Pancreas (tissue), 10 donors: ENCODE results near the gene MACROD2. TPM values are rescaled to one million over a fixed set of nuclear protein-coding genes. Genes with fewer than 3 reads are reported as not detected.
A peak's percentile ranks its signal among the peaks of the same experiment; 100 is the strongest.

ENCODE experiments used
- ATAC-seq, 4 donors: fragments of 200-7000 bp; cut with Tn5 transposase; one replicate each; pipeline versions ENCODE4 v1.8.0 to v1.9.1; 2020; ENCODE audit warnings: mild to moderate bottlenecking in 4 of 4, moderate library complexity in 4 of 4
- DNase-seq, 6 donors: peaks; one replicate each; pipeline ENCODE4 v3.0.0-alpha.2; 2020
- FAIRE-seq: peaks from 2 replicates; lab custom pipeline; 2012; peaks lifted over from hg19 to GRCh38; lab: Jason Lieb, UNC
- H3K27ac ChIP-seq, 4 donors: fragments of 200-600 bp; sonication (generic); 1 replicate in 3 of 4; 2 replicates in 1 of 4; pipeline versions ENCODE4 v1.5.0 to v1.8.0; 2020
- H3K27me3 ChIP-seq, 4 donors: fragments of 200-600 bp; one replicate each; pipeline ENCODE4 v1.8.0; 2021
- H3K36me3 ChIP-seq, 3 donors: fragments of 200-600 bp; sonication (generic) in 1 of 3; one replicate each; pipeline versions ENCODE4 v1.5.0 to v1.8.0; 2020 to 2021
- H3K4me1 ChIP-seq, 3 donors: fragments of 200-600 bp; one replicate each; pipeline ENCODE4 v1.8.0; 2021
- H3K4me3 ChIP-seq, 4 donors: fragments of 200-600 bp; sonication (generic) in 2 of 4; one replicate each; pipeline versions ENCODE4 v1.5.0 to v1.8.0; 2020 to 2021
- H3K9me3 ChIP-seq, 4 donors: fragments of 200-600 bp; one replicate each; pipeline ENCODE4 v1.8.0; 2021
- WGBS, 2 donors: extraction: QIAGEN DNeasy Blood & Tissue Kit; methylation state at CpG; one replicate each; pipeline ENCODE4 v1.1.7; 2013; 5-methylcytosine and 5-hydroxymethylcytosine counted together
- intact Hi-C, 3 donors: fragments of 100-400 bp; cut with DNase I; formaldehyde crosslinking; loops; one replicate each; pipeline versions ENCODE4 v1.11.1 to v1.14.2; 2022
- polyA plus RNA-seq, 2 donors: library from polyadenylated mRNA; stranded (reverse); fragments of 200-250 nt; gene quantifications; one replicate each; pipeline ENCODE4 v1.2.3, GENCODE V29; 2013
- total RNA-seq, 6 donors: library from RNA; stranded (reverse); fragmentation: NEBNext Ultra II Directional in 4 of 6; extraction: Animal tissue kit (Norgen Biotek cat#: 25700) in 4 of 6; gene quantifications; one replicate each; pipeline versions ENCODE4 v1.2.1 to v1.2.4, GENCODE V29; 2021 to 2023
- TF ChIP-seq, protein P1 (sequence below), 4 donors: fragments of 200-600 bp; sonication (generic) in 3 of 4; IDR thresholded peaks; one replicate each; pipeline versions ENCODE4 v1.5.0 to v1.8.0; 2021; ENCODE audit warnings: antibody characterized with exemption in 4 of 4
- donor health status: healthy with polysubstance abuse.
- donor health status: DM: no; HTN: no; CAD: no; lungs with moderate emphysema.
- donor health status: DM: no; HTN: no; CAD: no.
- donor health status: control.
- donor health status: control.
- donor health status: Bipolar disorder and iron deficiency.
- donor health status: DM: yes; HTN: yes; CAD: no.
- donor health status: DM: no; HTN: no; CAD: no.
- donor health status: DM: no; HTN: no; CAD: no.
- donor health status: DM: yes; HTN: yes; CAD: no.

Gene MACROD2
- total and polyA plus RNA-seq, 8 donors, result 1.7 to 4.9 (median 2.7) TPM

DNA sequence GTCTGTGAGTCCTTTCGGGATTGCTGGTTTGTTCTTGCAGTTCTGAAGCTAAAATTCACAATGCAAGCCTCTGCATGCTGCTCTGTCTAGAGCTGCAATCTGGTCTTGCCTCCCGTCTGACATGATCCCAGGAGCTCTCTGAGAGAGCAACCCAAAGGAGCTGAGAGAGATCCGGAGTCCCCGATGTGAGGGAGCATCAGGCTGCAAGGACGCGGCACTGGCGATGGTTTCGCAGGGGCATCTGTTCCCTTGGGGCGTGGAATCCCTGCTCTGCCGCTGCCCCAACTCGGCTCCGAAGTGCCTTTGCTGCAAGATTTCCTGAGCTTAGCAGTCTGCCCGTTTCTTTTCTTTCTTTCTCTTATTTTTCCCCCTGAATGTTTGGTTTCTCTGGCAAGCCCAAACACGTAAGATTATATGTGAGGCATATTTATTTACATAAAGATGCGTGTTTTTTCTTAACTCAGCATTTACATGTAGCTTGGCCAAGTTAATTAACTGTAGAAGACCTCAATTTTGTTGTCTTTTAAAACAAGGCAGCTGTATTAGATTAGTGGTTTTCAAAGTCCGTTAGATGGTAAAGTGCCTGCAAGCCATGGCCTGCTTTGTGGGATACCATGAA, 1704.9 kb downstream of the MACROD2 start:
- no peak overlapping the region for H3K4me3 ChIP-seq
- no peak overlapping the region for H3K27ac ChIP-seq
- DNase-seq (no peak), ATAC-seq (no peak), FAIRE-seq (no peak)
- H3K36me3 ChIP-seq, result no peaks in the 10 kb centered on the region
- TF ChIP-seq, protein P1, sequence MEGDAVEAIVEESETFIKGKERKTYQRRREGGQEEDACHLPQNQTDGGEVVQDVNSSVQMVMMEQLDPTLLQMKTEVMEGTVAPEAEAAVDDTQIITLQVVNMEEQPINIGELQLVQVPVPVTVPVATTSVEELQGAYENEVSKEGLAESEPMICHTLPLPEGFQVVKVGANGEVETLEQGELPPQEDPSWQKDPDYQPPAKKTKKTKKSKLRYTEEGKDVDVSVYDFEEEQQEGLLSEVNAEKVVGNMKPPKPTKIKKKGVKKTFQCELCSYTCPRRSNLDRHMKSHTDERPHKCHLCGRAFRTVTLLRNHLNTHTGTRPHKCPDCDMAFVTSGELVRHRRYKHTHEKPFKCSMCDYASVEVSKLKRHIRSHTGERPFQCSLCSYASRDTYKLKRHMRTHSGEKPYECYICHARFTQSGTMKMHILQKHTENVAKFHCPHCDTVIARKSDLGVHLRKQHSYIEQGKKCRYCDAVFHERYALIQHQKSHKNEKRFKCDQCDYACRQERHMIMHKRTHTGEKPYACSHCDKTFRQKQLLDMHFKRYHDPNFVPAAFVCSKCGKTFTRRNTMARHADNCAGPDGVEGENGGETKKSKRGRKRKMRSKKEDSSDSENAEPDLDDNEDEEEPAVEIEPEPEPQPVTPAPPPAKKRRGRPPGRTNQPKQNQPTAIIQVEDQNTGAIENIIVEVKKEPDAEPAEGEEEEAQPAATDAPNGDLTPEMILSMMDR (IDR thresholded peaks at IDR 0.05), result no peak
- WGBS, 2 donors, result 84 to 90% methylated on average over 16 of the region's 16 CpGs
- no peaks in the 10 kb centered on the region for H3K9me3 ChIP-seq
- H3K4me1 ChIP-seq, result no peaks in the 10 kb centered on the region
- no peaks in the 10 kb centered on the region for H3K27me3 ChIP-seq
- intact Hi-C loops, result no loop called here

DNA sequence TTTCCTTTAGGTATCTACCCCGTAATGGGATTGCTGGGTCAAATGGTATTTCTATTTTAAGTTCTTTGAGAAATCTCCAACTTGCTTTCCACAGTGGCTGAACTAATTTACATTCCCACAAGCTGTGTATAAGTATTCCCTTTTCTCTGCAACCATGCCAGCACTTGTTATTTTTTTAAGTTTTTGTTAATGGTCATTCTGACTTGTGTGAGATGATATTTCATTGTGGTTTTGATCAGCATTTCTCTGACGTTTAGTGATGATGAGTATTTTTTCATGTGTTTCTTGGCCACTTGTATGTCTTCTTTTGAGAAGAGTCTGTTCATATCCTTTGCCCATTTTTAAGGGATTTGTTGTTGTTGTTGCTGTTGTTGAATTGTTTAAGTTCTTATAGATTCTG, 1706.8 kb downstream of the MACROD2 start:
- Histone ChIP-seq H3K4me3 (no peak overlapping the region), H3K27me3 (no peaks in the 10 kb centered on the region), H3K9me3 (no peaks in the 10 kb centered on the region), H3K36me3 (no peaks in the 10 kb centered on the region), H3K27ac (no peak overlapping the region), H3K4me1 (no peaks in the 10 kb centered on the region)
- no peak for FAIRE-seq
- TF ChIP-seq, protein P1 (IDR thresholded peaks at IDR 0.05), result no peak
- no peak for DNase-seq
- intact Hi-C loops, result no loop called here
- no peak for ATAC-seq
- 64 to 80% methylated on average over 2 of the region's 2 CpGs for WGBS, 2 donors

DNA sequence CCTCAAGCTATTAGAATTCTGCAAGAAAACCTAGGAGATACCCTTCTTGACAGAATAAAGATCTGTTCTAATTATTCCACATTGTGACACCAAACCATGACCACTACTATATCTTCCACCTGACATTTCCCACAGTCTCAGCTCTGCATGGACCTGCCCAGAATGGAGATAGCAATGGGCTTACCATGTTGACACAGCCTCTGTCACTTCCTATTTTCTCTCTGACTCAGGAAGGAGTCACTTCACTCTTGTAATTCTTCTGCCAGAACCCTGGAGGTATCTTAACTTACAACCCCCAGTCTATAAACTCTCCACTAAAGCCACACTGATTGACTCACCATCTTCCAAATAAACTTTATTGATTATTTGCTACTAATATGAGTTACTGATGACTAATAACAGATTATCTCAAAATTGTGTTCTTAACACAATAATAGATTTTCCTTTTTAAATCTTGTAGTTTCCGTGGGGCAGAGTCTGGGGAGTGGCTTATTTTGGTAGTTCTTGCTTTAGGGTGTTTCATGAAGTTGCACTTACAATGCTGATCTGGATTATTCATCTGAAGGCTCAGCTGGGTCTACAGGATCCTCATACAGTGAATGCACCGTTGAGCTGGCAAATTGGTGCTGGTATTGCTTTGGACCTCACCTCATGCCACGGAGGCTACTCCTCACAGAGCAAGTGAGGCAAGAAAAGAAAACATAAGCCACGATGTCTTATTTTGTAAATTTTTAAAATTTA, 1708.0 kb downstream of the MACROD2 start:
- intact Hi-C loops, result no loop called here
- H3K9me3 ChIP-seq, result no peaks in the 10 kb centered on the region
- FAIRE-seq, result no peak

DNA sequence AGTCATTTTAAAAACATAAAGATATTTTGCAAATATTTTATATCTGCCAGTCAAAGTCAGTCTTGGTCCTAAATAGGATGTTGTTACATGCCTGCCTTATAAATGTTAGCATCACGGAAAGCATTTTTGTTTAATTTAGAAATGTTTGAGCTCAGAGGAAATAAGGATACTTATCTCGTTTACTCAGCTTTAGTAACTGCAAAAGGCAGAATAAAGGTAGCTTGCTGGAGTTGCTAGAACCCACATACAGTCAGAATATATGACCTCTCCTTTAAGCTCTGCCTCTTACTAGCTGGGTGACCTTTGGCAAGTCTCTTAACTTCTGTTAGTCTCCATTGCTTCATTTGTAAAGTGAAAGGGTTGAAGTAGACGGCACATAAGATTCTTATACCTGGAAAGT, 1710.7 kb downstream of the MACROD2 start:
- H3K4me1 ChIP-seq, result no peaks in the 10 kb centered on the region
- FAIRE-seq (no peak), DNase-seq (no peak), ATAC-seq (no peak)
- TF ChIP-seq, protein P1 (IDR thresholded peaks at IDR 0.05), result no peak
- no peak overlapping the region for H3K27ac ChIP-seq
- no peaks in the 10 kb centered on the region for H3K36me3 ChIP-seq
- H3K9me3 ChIP-seq, result no peaks in the 10 kb centered on the region
- H3K27me3 ChIP-seq, result no peaks in the 10 kb centered on the region
- H3K4me3 ChIP-seq, result no peak overlapping the region
- intact Hi-C loops, result no loop called here
- WGBS, 2 donors, result 54 to 66% methylated on average over 3 of the region's 3 CpGs

More for the DNA sequence above, 1708.0 kb downstream of the MACROD2 start:
- H3K36me3 ChIP-seq, result no peaks in the 10 kb centered on the region
- TF ChIP-seq, protein P1 (IDR thresholded peaks at IDR 0.05), result no peak
- ATAC-seq (peak in 3 of 4 donors; percentile 44 to 71 (median 60)), DNase-seq (no peak)
- no peak overlapping the region for H3K4me3 ChIP-seq
- H3K27ac ChIP-seq, result no peak overlapping the region
- no peaks in the 10 kb centered on the region for H3K27me3 ChIP-seq
- WGBS, 2 donors, result 75 to 77% methylated on average over 4 of the region's 4 CpGs
- no peaks in the 10 kb centered on the region for H3K4me1 ChIP-seq

DNA sequence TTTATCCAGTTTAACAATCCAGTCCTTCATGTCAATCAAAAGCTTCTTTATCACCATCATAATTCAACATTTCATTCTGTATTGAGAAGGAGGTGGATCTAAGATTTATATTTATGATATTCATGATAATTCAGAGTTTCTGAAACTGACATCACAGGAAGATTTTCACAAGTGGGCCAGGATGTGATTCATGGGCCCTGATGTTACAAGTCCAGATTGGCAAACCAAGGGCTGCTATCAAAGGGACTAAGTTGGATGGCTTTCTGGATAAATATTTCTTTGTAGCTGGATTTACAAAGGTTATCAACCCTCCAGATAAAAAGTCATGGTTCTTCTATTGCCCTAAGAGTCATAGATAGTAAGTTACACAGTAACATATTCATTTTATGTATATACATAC, 1711.4 kb downstream of the MACROD2 start:
- TF ChIP-seq, protein P1 (IDR thresholded peaks at IDR 0.05), result no peak
- DNase-seq (no peak), ATAC-seq (no peak), FAIRE-seq (no peak)
- H3K4me1 ChIP-seq, result no peaks in the 10 kb centered on the region
- intact Hi-C loops, result no loop called here
- H3K36me3 ChIP-seq, result no peaks in the 10 kb centered on the region
- H3K4me3 ChIP-seq, result no peak overlapping the region
- no peaks in the 10 kb centered on the region for H3K27me3 ChIP-seq
- no peak overlapping the region for H3K27ac ChIP-seq
- no peaks in the 10 kb centered on the region for H3K9me3 ChIP-seq
